ENCODE results near the gene ITFG1. TPM values are rescaled to one million over a fixed set of nuclear protein-coding genes. Genes with fewer than 3 reads are reported as not detected.

Gene ITFG1
- total and polyA plus RNA-seq, 9 of the 15 experiments (the other 6 are each of a cell fraction or from before 2014, with no cell fraction given): 17.1 to 83.5 (median 35.8) TPM

GRCh38 chr16:47416869-47417268 lies 44.0 kb downstream of the ITFG1 start (continued):
- TF ChIP-seq CBX2 (IDR thresholded peaks at IDR 0.05; ENCODE audit: insufficient read depth, low read length, poor library complexity, severe bottlenecking): no peak

GRCh38 chr16:47413041-47413440 lies 47.8 kb downstream of the ITFG1 start:
- intact Hi-C loops (cut with micrococcal nuclease): no loop called here
- WGBS (ENCODE audit: insufficient coverage, low coverage, missing lambda C conversion rate): 85% methylated on average over 1 of the region's 1 CpG

More at GRCh38 chr16:47413041-47413440, 47.8 kb downstream of the ITFG1 start:
- no peaks in the 10 kb centered on the region for H3K9me1 ChIP-seq (ENCODE audit: control insufficient read depth, insufficient read depth, low read length)
- H3K36me3 ChIP-seq (ENCODE audit: control insufficient read depth, insufficient read depth, low read length): peaks cover 14% of the 10 kb centered on the region; the same call in 1 of the 3 replicates
- H2AFZ ChIP-seq (ENCODE audit: low read depth, low read length): no peak overlapping the region
- in situ Hi-C loops (cut with MboI): no loop called here
- no peaks in the 10 kb centered on the region for H4K20me1 ChIP-seq (replicated peaks; ENCODE audit: control insufficient read depth, insufficient read depth, low read length)
- POLR2A ChIA-PET: no interaction called here
- H3K27me3 ChIP-seq (ENCODE audit: control insufficient read depth in 2 of 2, insufficient read depth in 2 of 2, low read length in 2 of 2): no peaks in the 10 kb centered on the region
- H3K79me2 ChIP-seq (ENCODE audit: control insufficient read depth, insufficient read depth, low read length): no peaks in the 10 kb centered on the region
- H3K4me1 ChIP-seq (replicated peaks in 1 of 2; ENCODE audit: control insufficient read depth in 2 of 2, insufficient read depth in 2 of 2, low read length in 2 of 2): no peaks in the 10 kb centered on the region
- no peak overlapping the region for H3K4me2 ChIP-seq (ENCODE audit: insufficient read depth, low read length)
- no peak overlapping the region for H3K4me3 ChIP-seq
- DNase-seq (ENCODE audit: extremely low read depth in 1 of 4, low spot score in 3 of 4): no peak
- TF ChIP-seq ZNF280A (IDR thresholded peaks at IDR 0.05; ENCODE audit: low read depth, partially characterized antibody) (no peak), MIER1 (IDR thresholded peaks at IDR 0.05; ENCODE audit: low read depth) (no peak), ZZZ3 (IDR thresholded peaks at IDR 0.05) (no peak), SNAPC5 (CRISPR knock-in tag; IDR thresholded peaks at IDR 0.05) (no peak), JUND (IDR thresholded peaks at IDR 0.05; ENCODE audit: borderline replicate concordance, low read depth, low read length) (no peak), JUND (tag; IDR thresholded peaks at IDR 0.05; ENCODE audit: borderline replicate concordance, low read depth, low read length) (no peak), HNRNPH1 (optimal IDR thresholded peaks at IDR 0.05; ENCODE audit: low read depth, low read length) (no peak), RFX1 (IDR thresholded peaks at IDR 0.05) (no peak), RB1 (IDR thresholded peaks at IDR 0.05; ENCODE audit: low read depth) (no peak)
- TF ChIP-seq, protein P1, sequence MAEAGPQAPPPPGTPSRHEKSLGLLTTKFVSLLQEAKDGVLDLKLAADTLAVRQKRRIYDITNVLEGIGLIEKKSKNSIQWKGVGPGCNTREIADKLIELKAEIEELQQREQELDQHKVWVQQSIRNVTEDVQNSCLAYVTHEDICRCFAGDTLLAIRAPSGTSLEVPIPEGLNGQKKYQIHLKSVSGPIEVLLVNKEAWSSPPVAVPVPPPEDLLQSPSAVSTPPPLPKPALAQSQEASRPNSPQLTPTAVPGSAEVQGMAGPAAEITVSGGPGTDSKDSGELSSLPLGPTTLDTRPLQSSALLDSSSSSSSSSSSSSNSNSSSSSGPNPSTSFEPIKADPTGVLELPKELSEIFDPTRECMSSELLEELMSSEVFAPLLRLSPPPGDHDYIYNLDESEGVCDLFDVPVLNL (CRISPR knock-in tag; IDR thresholded peaks at IDR 0.05; ENCODE audit: low read depth): no peak
- ATAC-seq: no peak
- FAIRE-seq: no peak
- H3K9me3 ChIP-seq (replicated peaks; ENCODE audit: control insufficient read depth, insufficient read depth, low read depth, low read length): no peaks in the 10 kb centered on the region
- no peak overlapping the region for H3K27ac ChIP-seq (ENCODE audit: extremely low read depth, low read depth, low read length)
- H3K9ac ChIP-seq (ENCODE audit: insufficient read depth in 1 of 2, low read depth in 2 of 2, low read length in 2 of 2): no peak overlapping the region
- BruUV-seq (replicated peaks): no TSS peak
- CTCF ChIA-PET (ENCODE audit: low intra/inter-chr PET ratio): no interaction called here
